ENCODE results near the gene LCAT. TPM values are rescaled to one million over a fixed set of nuclear protein-coding genes. Genes with fewer than 3 reads are reported as not detected.
"Not testable (repeated sequence)": the region's sequence is repeated elsewhere in the genome, so short reads cannot be mapped to it uniquely, and the experiment has no call there.

Gene LCAT
- total and polyA plus RNA-seq, 2 experiments from 2014 or later = 13.7 to 18.9 TPM

- TF ChIP-seq ZNF462 (CRISPR knock-in tag; IDR thresholded peaks at IDR 0.05) (no peak), CTCF (conservative IDR thresholded peaks at IDR 0.05; ENCODE audit: low read depth in 2 of 2) (no peak), ETS1 (IDR thresholded peaks at IDR 0.05) (no peak), POLR2AphosphoS5 (IDR thresholded peaks at IDR 0.05; ENCODE audit: low read depth) (no peak), CREB1 (CRISPR knock-in tag; IDR thresholded peaks at IDR 0.05; ENCODE audit: low read depth) (no peak)
Observed at GRCh38 chr16:67915831-67916723, 27.8 kb downstream of the LCAT start (continued).

- H3K9me3 Mint-ChIP-seq; H3K36me3 ChIP-seq (ENCODE audit: insufficient read depth); H3K36me3 Mint-ChIP-seq (ENCODE audit: low read depth); H3K27me3 Mint-ChIP-seq (ENCODE audit: insufficient read depth, low read depth, poor library complexity); H3K27me3 ChIP-seq (ENCODE audit: insufficient read depth); H3K79me2 ChIP-seq (replicated peaks; ENCODE audit: insufficient read depth); DNase-seq (ENCODE audit: low spot score); H3F3A ChIP-seq (replicated peaks; ENCODE audit: low read depth); H4K20me1 ChIP-seq (replicated peaks; ENCODE audit: insufficient read depth); H2AFZ ChIP-seq; H3K4me3 ChIP-seq; H3K9me2 ChIP-seq (ENCODE audit: insufficient read depth): not testable (repeated sequence)
- 0 out of 2 replicates have a peak overlapping the region, but pooled peaks have one; percentile 66 for H3K4me2 ChIP-seq
- ATAC-seq = peak; percentile 20; the same call in 2 of the 3 replicates
- H3K27ac Mint-ChIP-seq = peak overlapping the region; percentile 89; the same call in 1 of the 2 replicates
- H3K4me1 Mint-ChIP-seq = peaks cover 24% of the 10 kb centered on the region
- peak overlapping the region; percentile 70; the same call in 1 of the 2 replicates for H3K27ac ChIP-seq (ENCODE audit: low read depth)
- peak overlapping the region; percentile 55; the same call in 2 of the 3 replicates for H3K4me3 Mint-ChIP-seq
- H3K4me1 ChIP-seq (ENCODE audit: insufficient read depth) = peaks cover 18% of the 10 kb centered on the region
Observed at GRCh38 chr16:67915496-67915769, 28.5 kb downstream of the LCAT start.

Data from GM23338 (cell line).